B cell (primary cell): ENCODE results near the gene MCF2L. TPM values are rescaled to one million over a fixed set of nuclear protein-coding genes. Genes with fewer than 3 reads are reported as not detected.

ENCODE experiments used
- ATAC-seq: fragments of 200-7000 bp; cut with Tn5 transposase; one replicate; pipeline ENCODE4 v1.10.0; 2021; ENCODE audit warnings: low read depth, mild to moderate bottlenecking, moderate number of reproducible peaks, moderate library complexity
- CTCF ChIA-PET: fragments of 350-600 bp; sonication (Branson Sonifier 250); formaldehyde crosslinking; loops from one replicate; lab custom pipeline; 2021; ENCODE audit warnings: antibody characterized with exemption, inconsistent platforms; lab: Charles Lee
- POLR2A ChIA-PET: fragments of 350-600 bp; sonication (Branson Sonifier 250); formaldehyde crosslinking; loops from one replicate; lab custom pipeline; 2021; ENCODE audit warnings: antibody characterized with exemption; lab: Charles Lee
- DNase-seq: peaks from one replicate; pipeline ENCODE4 v3.0.0; 2013
- H2AFZ ChIP-seq: 2 replicates; pipeline ENCODE4 v1.6.1; 2012; ENCODE audit warnings: mild to moderate bottlenecking, low read depth, low read length; ENCODE audit not compliant: insufficient read depth, poor library complexity, severe bottlenecking
- H3K27ac ChIP-seq, 2 donors: 1 replicate in 1 of 2; 2 replicates in 1 of 2; pipeline ENCODE4 v1.5.1; 2012 to 2013; ENCODE audit warnings: low read length in 2 of 2, mild to moderate bottlenecking in 2 of 2, moderate library complexity in 1 of 2
- H3K27me3 ChIP-seq, 4 experiments: fragments of 200-600 bp in 1 of 4; sonication (generic) in 1 of 4; replicated peaks in 1 of 4; 1 replicate in 2 of 4; 2 replicates in 2 of 4; pipeline versions ENCODE4 v1.6.1 to v1.7.0; 2013 to 2016; ENCODE audit warnings: low read length in 3 of 4, mild to moderate bottlenecking in 2 of 4, mixed read lengths in 1 of 4, moderate library complexity in 1 of 4; ENCODE audit not compliant: insufficient read depth in 4 of 4, control insufficient read depth in 3 of 4; ENCODE audit errors: control extremely low read depth in 1 of 4
- H3K36me3 ChIP-seq, 2 experiments: replicated peaks in 1 of 2; 1 replicate in 1 of 2; 2 replicates in 1 of 2; pipeline versions ENCODE4 v1.6.1 to v1.7.1; 2013; ENCODE audit warnings: low read length in 1 of 2; ENCODE audit not compliant: insufficient read depth in 2 of 2, control insufficient read depth in 1 of 2; ENCODE audit errors: control extremely low read depth in 1 of 2, extremely low read depth in 1 of 2
- H3K4me1 ChIP-seq, 2 donors: fragments of 200-600 bp in 1 of 2; sonication (generic) in 1 of 2; 1 replicate in 1 of 2; 2 replicates in 1 of 2; pipeline versions ENCODE4 v1.5.1 to v1.6.1; 2013 to 2017; ENCODE audit warnings: low read length in 2 of 2; ENCODE audit not compliant: control insufficient read depth in 2 of 2, insufficient read depth in 2 of 2
- H3K4me2 ChIP-seq: replicated peaks from 2 replicates; pipeline ENCODE3; 2012; ENCODE audit warnings: mild to moderate bottlenecking, low read depth, low read length; ENCODE audit not compliant: poor library complexity, severe bottlenecking
- H3K4me3 ChIP-seq, 5 experiments: fragments of 200-600 bp in 1 of 5; sonication (generic) in 1 of 5; 1 replicate in 3 of 5; 2 replicates in 2 of 5; pipeline versions ENCODE4 v1.5.1 to v1.7.0; 2011 to 2016; ENCODE audit warnings: low read length in 4 of 5, mild to moderate bottlenecking in 4 of 5, low read depth in 2 of 5, control low read depth in 1 of 5, moderate library complexity in 1 of 5; ENCODE audit not compliant: insufficient read depth in 1 of 5; ENCODE audit errors: control extremely low read depth in 1 of 5, extremely low read depth in 1 of 5
- H3K79me2 ChIP-seq: fragments of 200-600 bp; sonication (generic); one replicate; pipeline ENCODE4 v1.6.0; 2016; ENCODE audit warnings: low read length; ENCODE audit not compliant: control insufficient read depth, insufficient read depth
- H3K9ac ChIP-seq: fragments of 200-600 bp; sonication (generic); 2 replicates; pipeline ENCODE4 v1.6.1; 2017; ENCODE audit warnings: mild to moderate bottlenecking, low read length, moderate library complexity
- H3K9me3 ChIP-seq, 3 donors: one replicate each; pipeline versions ENCODE4 v1.6.1 to v1.7.1; 2013; ENCODE audit warnings: low read length in 2 of 3; ENCODE audit not compliant: control insufficient read depth in 2 of 3, insufficient read depth in 1 of 3; ENCODE audit errors: control extremely low read depth in 1 of 3
- H4K20me1 ChIP-seq: 2 replicates; pipeline ENCODE4 v1.6.0; 2012; ENCODE audit warnings: mild to moderate bottlenecking, low read length; ENCODE audit not compliant: insufficient read depth, control insufficient read depth, poor library complexity, severe bottlenecking
- H3K27ac Mint-ChIP-seq: one replicate; pipeline ENCODE4 v1.8.0; 2021; ENCODE audit warnings: mixed read lengths
- H3K27me3 Mint-ChIP-seq: one replicate; pipeline ENCODE4 v1.8.0; 2021; ENCODE audit warnings: mixed read lengths
- H3K4me1 Mint-ChIP-seq: one replicate; pipeline ENCODE4 v1.8.0; 2021; ENCODE audit warnings: mixed read lengths
- H3K4me3 Mint-ChIP-seq: one replicate; pipeline ENCODE4 v1.8.0; 2021; ENCODE audit warnings: mixed read lengths
- H3K9me3 Mint-ChIP-seq: one replicate; pipeline ENCODE4 v1.8.0; 2022; ENCODE audit warnings: mixed read lengths; ENCODE audit not compliant: insufficient read depth
- EZH2 ChIP-seq: IDR thresholded peaks from 2 replicates; pipeline ENCODE4 v1.6.1; 2012; ENCODE audit warnings: borderline replicate concordance, low read depth, mild to moderate bottlenecking, moderate library complexity, low read length; ENCODE audit not compliant: insufficient read depth, poor library complexity, severe bottlenecking
- WGBS: methylation state at CpG from one replicate; pipeline ENCODE4 v1.1.5; 2013; ENCODE audit warnings: missing lambda C conversion rate; ENCODE audit not compliant: insufficient coverage; 5-methylcytosine and 5-hydroxymethylcytosine counted together
- intact Hi-C: fragments of 100-400 bp; cut with micrococcal nuclease; formaldehyde crosslinking; loops from one replicate; pipeline ENCODE4 v1.10.0; 2022
- polyA plus RNA-seq: library from polyadenylated mRNA; depleted of rRNA; stranded (reverse); fragments of >200 nt; gene quantifications from 2 replicates; pipeline ENCODE4 v1.2.3, GENCODE V29; 2012
- total RNA-seq, 2 donors: library from RNA; stranded (reverse); fragments of 120-200 nt in 1 of 2; gene quantifications; 1 replicate in 1 of 2; 2 replicates in 1 of 2; pipeline versions ENCODE4 v1.2.3 to v1.2.4, GENCODE V29; 2013 to 2022
- TF ChIP-seq, protein P1 (sequence below): fragments of 200-600 bp; IDR thresholded peaks from one replicate; pipeline ENCODE4 v1.8.0; 2022; ENCODE audit warnings: antibody characterized with exemption, mild to moderate bottlenecking

The MCF2L gene
- total and polyA plus RNA-seq, 2 donors (not counting 1 experiment from before 2014, with no cell fraction given): 3.7 to 8.2 TPM

GRCh38 chr13:113146750-113147149, 177.7 kb downstream of the MCF2L start:
- H2AFZ ChIP-seq: no peak overlapping the region
- H3K27me3 ChIP-seq: peaks cover 0 to 23% (median 5%) of the 10 kb centered on the region in 4 experiments
- no peaks in the 10 kb centered on the region for H3K9me3 Mint-ChIP-seq
- no peaks in the 10 kb centered on the region for H3K36me3 ChIP-seq
- 78% methylated on average over 9 of the region's 9 CpGs for WGBS
- intact Hi-C loops: no loop called here
- no peak for TF ChIP-seq EZH2
- TF ChIP-seq, protein P1, sequence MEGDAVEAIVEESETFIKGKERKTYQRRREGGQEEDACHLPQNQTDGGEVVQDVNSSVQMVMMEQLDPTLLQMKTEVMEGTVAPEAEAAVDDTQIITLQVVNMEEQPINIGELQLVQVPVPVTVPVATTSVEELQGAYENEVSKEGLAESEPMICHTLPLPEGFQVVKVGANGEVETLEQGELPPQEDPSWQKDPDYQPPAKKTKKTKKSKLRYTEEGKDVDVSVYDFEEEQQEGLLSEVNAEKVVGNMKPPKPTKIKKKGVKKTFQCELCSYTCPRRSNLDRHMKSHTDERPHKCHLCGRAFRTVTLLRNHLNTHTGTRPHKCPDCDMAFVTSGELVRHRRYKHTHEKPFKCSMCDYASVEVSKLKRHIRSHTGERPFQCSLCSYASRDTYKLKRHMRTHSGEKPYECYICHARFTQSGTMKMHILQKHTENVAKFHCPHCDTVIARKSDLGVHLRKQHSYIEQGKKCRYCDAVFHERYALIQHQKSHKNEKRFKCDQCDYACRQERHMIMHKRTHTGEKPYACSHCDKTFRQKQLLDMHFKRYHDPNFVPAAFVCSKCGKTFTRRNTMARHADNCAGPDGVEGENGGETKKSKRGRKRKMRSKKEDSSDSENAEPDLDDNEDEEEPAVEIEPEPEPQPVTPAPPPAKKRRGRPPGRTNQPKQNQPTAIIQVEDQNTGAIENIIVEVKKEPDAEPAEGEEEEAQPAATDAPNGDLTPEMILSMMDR: no peak
- no peak overlapping the region for H3K4me3 ChIP-seq
- H3K9ac ChIP-seq: no peak overlapping the region
- H4K20me1 ChIP-seq: no peaks in the 10 kb centered on the region
- no peaks in the 10 kb centered on the region for H3K79me2 ChIP-seq
- no peaks in the 10 kb centered on the region for H3K4me1 Mint-ChIP-seq
- H3K9me3 ChIP-seq: peaks cover 0 to 11% (median 0%) of the 10 kb centered on the region in 3 donors
- no peak overlapping the region for H3K4me2 ChIP-seq
- H3K27ac Mint-ChIP-seq: no peak overlapping the region
- H3K4me3 Mint-ChIP-seq: no peak overlapping the region
- no peak overlapping the region for H3K27ac ChIP-seq
- CTCF ChIA-PET: no interaction called here
- POLR2A ChIA-PET: no interaction called here
- H3K27me3 Mint-ChIP-seq: peaks cover 22% of the 10 kb centered on the region
- no peak for ATAC-seq
- no peak for DNase-seq
- peaks cover under 1 to 3% of the 10 kb centered on the region in 2 donors for H3K4me1 ChIP-seq

DNA sequence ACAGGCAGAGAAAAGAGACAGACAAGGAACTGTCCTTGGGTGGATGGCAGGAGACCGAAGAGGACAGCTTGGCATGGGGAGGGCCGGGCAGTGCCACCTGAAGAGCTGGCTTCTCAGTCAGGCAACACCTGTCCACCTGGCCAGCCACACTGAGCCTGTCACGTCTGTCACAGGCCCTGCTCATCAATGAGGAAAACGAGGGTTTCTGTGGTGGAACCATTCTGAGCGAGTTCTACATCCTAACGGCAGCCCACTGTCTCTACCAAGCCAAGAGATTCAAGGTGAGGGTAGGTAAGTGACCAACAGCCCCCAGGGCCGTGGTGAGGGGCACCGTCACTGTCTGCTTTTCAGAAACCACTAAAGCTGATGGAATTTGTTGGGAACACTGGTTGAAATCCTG, 178.2 kb downstream of the MCF2L start:
- Histone ChIP-seq H3K9ac (no peak overlapping the region), H3K79me2 (no peaks in the 10 kb centered on the region), H3K27ac (no peak overlapping the region), H3K4me3 (no peak overlapping the region), H3K9me3 (peaks cover 0 to 14% (median 0%) of the 10 kb centered on the region in 3 donors), H3K27me3 (peaks cover 0 to 28% (median 8%) of the 10 kb centered on the region in 4 experiments), H3K4me1 (peaks cover 5 to 8% of the 10 kb centered on the region in 2 donors), H3K4me2 (no peak overlapping the region), H3K36me3 (no peaks in the 10 kb centered on the region), H2AFZ (no peak overlapping the region), H4K20me1 (no peaks in the 10 kb centered on the region)
- ATAC-seq (no peak), DNase-seq (no peak)
- peaks cover 22% of the 10 kb centered on the region for H3K27me3 Mint-ChIP-seq
- WGBS: 83% methylated on average over 4 of the region's 8 CpGs
- intact Hi-C loops: no loop called here
- H3K4me3 Mint-ChIP-seq: no peak overlapping the region
- POLR2A ChIA-PET: no interaction called here
- CTCF ChIA-PET: no interaction called here
- H3K4me1 Mint-ChIP-seq: peaks cover 2% of the 10 kb centered on the region
- H3K27ac Mint-ChIP-seq: no peak overlapping the region
- TF ChIP-seq EZH2: no peak
- TF ChIP-seq, protein P1: no peak
- no peaks in the 10 kb centered on the region for H3K9me3 Mint-ChIP-seq
